GM19463 (cell line): ENCODE data around the gene PRSS22.
"Not testable (repeated sequence)": the region's sequence is repeated elsewhere in the genome, so short reads cannot be mapped to it uniquely, and the experiment has no call there.

Experiments used
- ATAC-seq: cut with Tn5 transposase; IDR thresholded peaks from one replicate; pipeline ENCODE4 v1.9.1; 2021; ENCODE audit warnings: mild to moderate bottlenecking, moderate library complexity; ENCODE audit not compliant: unreplicated experiment

PRSS22 gene, protein sequence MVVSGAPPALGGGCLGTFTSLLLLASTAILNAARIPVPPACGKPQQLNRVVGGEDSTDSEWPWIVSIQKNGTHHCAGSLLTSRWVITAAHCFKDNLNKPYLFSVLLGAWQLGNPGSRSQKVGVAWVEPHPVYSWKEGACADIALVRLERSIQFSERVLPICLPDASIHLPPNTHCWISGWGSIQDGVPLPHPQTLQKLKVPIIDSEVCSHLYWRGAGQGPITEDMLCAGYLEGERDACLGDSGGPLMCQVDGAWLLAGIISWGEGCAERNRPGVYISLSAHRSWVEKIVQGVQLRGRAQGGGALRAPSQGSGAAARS

DNA sequence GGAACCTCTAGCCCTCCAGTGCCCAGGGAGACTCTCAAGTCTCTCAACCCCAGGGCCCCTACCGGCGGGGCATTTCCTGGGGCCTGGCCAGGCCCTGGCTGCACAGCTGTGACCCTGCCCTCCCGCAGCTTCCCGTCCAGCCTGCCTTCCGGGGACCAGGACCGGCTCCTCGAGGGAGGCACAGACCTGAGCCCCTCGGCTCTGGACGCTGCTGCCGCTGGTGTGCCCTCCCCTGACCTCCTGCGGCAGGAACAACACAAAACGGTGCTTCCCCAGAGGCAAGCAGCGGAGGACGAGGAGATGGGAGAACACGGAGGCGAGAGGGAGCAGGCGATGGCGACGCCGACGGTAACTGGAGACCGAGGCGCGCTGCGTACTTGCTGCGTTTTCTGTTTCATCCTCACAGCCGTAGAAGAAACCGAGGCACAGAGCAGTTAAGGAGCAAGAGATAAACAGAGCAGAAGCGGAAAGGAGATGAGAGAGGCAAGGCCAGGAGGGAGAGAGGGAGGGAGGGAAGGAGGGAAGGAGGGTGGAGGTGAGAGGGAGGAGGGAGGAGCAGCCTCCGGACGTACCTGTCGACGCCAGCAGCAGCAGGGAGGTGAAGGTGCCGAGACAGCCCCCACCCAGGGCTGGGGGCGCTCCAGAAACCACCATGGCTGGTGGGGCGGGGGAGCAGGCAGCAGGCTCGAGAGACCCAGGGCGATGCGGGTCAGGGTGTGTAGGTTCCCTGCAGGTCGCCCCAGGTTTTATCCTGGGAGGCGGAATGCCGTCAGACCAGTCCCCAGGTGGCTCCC is at the start of gene PRSS22:
TSS of gene PRSS22 (minus strand) at position 720 of the 794 bp plus-strand sequence. CDS start at position 654, 66 bp downstream.
- no peak for ATAC-seq

GRCh38 chr16:2907084-2907753 is 49.2 kb upstream of the PRSS22 start:
- not testable (repeated sequence) for ATAC-seq

- ATAC-seq = no peak
Observed at GRCh38 chr16:2905988-2906387, 48.0 kb upstream of the PRSS22 start.

GRCh38 chr16:2905241-2905987 is 47.4 kb upstream of the PRSS22 start:
- ATAC-seq = peak; percentile 65

GRCh38 chr16:2904922-2905240 is 46.9 kb upstream of the PRSS22 start:
- ATAC-seq = no peak

GRCh38 chr16:2904100-2904921 is 46.3 kb upstream of the PRSS22 start:
- ATAC-seq = peak; percentile 50

DNA sequence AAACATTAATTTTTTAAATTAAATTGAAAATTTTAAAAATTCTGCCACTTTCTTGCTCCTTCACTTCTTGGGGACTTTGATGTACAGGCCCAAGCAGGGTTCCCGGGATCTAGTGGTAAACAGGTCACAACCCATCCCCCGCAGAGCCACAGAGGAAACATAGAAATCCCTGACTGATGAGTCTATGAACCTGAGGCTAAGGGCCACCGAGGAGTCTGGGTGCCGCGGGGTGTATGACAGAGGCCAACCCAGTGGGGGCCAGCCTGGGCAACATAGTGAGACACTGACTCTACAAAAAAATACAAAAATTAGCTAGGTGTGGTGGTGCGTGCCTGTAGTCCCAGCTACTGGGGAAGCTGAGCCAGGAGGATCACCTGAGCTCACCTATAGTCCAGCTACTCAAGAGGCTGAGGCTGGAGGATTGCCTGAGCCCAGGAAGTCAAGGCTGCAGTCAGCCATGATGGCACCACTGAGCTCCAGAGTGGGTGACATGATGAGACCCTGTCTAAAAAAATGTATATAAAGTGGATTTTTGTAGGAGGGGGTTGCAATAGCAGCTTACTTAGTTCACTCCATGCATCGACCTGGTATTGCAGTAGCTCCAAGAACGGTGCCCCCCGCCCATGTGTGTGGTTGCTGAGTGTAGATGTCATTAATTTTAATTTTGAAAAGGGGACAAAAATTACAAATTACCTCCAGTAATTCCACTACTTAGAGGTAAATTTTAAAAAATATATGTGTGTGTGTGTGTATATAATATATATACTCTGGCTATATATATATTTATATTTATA is 44.6 kb upstream of the PRSS22 start:
- no peak for ATAC-seq

GRCh38 chr16:2900526-2901075 is 42.6 kb upstream of the PRSS22 start:
- no peak for ATAC-seq

- ATAC-seq = no peak
Observed at GRCh38 chr16:2899564-2900072, 41.6 kb upstream of the PRSS22 start.

GRCh38 chr16:2898831-2899563 is 41.0 kb upstream of the PRSS22 start:
- no peak for ATAC-seq

GRCh38 chr16:2897110-2897509 is 39.1 kb upstream of the PRSS22 start:
- ATAC-seq = no peak

DNA sequence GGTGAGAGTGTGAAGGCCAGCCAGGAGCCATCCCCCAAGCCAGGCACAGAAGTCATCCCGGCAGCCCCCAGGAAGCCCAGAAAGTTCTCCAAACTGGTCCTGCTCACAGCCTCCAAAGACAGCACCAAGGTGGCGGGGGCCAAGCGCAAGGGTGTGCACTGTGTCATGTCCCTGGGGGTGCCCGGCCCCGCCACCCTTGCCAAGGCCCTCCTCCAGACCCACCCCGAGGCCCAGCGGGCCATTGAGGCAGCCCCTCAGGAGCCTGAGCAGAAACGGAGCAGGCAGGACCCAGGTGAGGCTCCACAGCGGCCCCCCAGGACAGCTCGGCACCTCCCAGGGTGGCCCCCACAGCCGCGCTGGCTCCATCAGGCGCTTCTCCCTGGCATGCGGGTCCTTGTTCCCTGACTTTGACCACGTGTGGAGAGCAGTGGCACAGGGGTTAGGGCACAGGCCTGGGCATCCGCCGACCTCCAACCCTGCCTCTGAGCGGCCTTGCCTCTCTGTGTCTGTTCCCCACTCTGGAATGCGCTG is 38.6 kb upstream of the PRSS22 start:
- ATAC-seq = no peak

- no peak for ATAC-seq
Observed at GRCh38 chr16:2895813-2896212, 37.8 kb upstream of the PRSS22 start.

DNA sequence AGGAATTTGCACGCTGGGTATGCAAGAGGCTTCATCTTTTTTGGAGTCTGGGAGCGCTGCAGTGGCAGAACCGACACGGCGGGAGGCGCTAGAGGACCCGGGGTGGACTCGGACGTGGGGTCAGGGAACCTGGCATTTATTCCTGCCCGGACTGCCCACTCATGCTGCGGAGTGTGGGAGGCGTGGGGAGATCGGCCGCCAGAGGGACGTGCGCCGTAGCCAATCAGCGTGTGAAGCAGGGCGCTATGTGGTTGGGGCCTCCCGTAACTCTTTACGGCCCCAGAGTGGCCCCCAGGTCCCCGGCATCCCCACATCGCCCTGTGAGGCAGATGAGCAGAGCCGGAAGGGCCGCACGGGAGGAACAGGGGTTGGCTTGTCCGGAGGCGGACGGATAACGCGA is 36.3 kb upstream of the PRSS22 start:
- no peak for ATAC-seq

GRCh38 chr16:2884041-2884451 is 26.1 kb upstream of the PRSS22 start:
- no peak for ATAC-seq

- no peak for ATAC-seq
Observed at GRCh38 chr16:2883458-2883908, 25.5 kb upstream of the PRSS22 start.

- peak; percentile 90 for ATAC-seq
Observed at GRCh38 chr16:2882650-2883457, 24.9 kb upstream of the PRSS22 start, which contains the start of gene FLYWCH2. Gene FLYWCH2, plus strand, starts transcription at chr16:2883215. Its CDS starts 13,235 bp downstream, at chr16:2896450.
